CD4-positive, alpha-beta T cell treated with Interferon alpha-2 for 1 hour (primary cell): ENCODE results near the gene CYP11A1.
"Not testable (repeated sequence)": the region's sequence is repeated elsewhere in the genome, so short reads cannot be mapped to it uniquely, and the experiment has no call there.

Experiments
- DNase-seq, 2 donors: peaks; one replicate each; pipeline ENCODE4 v3.0.0-alpha.2; 2020 to 2022

CYP11A1 gene

DNA sequence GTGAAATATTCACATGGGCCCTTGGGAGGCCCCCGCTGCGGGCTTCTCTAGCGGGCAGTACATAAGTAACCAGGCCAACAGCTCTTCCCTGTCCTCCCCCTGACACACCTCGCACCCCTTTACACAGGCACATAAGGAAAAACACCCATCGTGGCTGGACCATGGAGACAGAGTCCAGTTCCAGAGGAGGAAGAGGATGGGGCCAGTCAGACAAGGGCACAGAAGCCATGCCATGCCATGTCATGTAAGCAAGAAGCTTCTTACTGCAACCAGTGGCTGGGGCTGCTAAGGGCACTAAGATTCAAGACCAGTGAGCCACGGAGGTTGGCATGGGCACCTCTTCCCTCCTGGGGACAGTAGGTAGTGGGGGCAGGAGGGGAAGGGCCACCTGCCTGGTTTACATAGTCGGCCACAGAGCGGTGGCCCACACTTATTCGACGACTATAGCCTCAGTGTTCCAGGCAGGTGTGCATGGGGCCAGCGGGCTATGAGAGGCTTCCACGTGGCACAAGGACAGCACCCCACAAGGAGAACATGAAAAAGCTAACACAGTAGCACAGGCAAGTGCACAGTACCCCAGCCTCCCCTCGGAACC is 5.7 kb upstream of the CYP11A1 start:
- DNase-seq, result no peak

DNA sequence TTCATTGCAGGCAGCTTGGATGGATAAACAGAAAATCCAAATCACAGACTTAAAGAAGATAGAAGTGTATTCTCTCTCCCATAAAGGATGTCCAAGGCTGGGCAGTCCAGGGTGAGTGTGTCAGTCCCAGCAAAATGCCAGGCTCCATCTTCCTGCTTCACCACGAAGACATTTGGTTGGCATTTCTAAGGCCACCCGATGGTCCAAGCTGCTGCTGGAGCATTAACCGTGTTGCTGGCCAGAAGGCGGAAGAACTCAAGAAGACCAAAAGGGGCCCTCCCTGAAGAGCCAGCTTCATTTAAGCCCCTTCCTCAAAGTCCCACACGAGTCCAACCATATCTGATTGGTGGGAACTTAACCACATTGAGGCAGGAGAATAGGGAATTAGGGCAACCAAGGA is 3.0 kb upstream of the CYP11A1 start:
- DNase-seq, result no peak

- no peak for DNase-seq
Observed at GRCh38 chr15:74369756-74370155, 2.3 kb upstream of the CYP11A1 start.

- DNase-seq, result no peak
Observed at GRCh38 chr15:74369084-74369745, 1.8 kb upstream of the CYP11A1 start.

DNA sequence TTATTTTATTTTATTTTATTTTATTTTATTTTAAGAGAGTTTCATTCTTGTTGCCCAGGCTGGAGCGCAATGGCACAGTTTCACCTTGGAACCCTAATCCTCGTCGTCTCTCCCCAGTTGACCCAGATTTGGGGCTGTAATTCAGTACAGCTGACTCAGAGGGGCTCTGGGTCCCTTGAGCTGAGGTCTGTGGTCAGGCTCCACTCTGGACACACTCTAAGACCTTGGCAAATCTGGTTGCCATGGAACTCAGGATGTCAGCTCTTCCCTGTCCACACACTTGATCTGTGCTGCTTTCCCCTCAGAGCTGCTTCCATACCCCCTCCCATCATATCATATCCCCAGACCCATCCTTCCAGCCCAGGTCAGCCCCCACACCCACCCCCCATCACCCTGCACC is 675 bp upstream of the CYP11A1 start:
- DNase-seq, result no peak

DNA sequence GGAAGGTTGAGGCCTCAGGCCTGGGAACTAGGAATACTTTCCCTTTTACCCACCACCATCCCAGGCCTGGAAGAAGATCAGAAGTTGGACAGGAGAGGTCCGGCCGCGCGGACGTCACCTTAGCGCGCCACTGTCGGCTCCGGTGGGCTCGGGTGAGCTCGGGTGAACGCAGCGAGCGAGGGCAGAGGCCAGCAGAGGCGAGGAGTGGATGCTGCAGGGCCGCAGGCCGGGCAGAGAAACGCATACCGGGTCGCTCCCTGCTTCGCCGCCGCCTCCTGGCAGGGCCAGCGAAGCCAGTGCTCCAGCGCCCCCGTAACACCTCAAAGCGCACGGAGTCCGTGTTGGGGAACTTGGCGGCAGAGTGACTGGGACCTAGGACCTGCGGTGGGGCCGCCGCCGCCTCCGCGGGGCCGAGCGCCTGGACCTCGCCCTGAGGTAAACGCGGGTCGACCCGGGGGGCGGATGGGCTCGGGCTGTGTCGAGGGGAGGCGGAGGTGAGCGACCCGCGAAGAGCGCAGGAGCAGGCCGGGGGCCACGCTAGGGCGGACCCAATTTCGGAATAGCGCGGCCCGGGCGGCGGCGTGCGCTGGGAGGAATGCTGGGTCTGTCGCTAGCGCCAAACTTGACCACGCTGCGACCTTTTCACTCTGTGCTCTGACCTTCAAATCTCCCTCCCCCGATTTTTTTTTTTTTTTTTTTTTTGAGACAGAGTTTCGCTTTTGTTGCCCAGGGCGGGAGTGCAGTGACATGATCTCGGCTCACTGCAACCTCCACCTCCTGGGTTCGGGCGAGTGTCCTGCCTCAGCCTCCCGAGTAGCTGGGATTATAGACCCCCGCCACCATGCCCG is 1.6 kb downstream of the CYP11A1 start:
- no peak for DNase-seq

DNA sequence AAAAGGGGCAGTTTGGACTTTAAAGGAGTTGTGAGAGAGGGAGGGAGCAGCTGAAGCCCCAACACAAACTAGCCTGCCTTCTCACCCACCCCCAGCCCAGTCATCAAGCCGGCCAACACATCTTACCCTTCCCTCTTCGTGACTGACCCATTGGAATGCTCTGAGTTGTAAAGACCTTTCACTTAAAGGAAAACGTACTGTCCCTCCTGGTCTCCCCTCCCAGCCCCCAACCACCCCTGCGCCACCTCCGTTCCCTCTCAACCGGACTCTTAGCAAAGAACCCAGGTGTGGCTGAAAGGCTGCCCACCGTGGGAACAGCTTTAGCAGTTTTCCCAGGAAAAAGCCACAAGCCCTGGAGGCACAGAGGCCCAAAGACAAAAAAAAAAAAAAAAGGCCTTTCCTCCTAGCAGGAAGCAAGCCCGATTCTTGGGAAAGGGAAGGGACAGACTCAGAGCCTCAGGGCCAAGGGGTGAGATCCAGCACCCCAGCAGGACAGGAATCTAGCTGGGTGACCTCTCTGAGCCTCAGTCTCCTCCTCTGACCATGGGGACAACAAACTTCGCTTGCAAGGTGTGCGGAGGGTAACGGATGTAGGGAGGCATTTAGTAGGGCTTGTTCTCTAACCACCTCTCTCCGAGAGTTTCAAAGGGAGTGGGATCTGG is 2.4 kb downstream of the CYP11A1 start:
- no peak for DNase-seq

DNA sequence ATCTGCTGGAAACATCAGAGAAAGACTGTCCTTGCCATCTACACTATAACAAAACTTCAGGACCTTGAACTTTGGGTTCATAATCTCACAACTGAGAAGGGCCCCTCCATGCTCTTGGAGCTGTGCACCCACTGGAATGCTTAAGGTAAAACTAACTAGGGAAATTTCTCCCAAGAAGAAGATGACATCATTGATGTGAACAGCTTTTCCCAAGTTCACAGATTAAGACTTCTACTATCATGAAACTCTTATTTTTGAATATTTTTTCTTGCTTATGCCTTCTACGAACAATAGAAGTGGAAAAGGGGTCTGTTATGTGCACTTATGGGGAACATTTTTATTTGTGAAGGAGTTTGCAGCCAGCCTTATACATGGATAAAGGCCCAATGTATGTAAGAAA is 5.0 kb downstream of the CYP11A1 start:
- no peak for DNase-seq

DNA sequence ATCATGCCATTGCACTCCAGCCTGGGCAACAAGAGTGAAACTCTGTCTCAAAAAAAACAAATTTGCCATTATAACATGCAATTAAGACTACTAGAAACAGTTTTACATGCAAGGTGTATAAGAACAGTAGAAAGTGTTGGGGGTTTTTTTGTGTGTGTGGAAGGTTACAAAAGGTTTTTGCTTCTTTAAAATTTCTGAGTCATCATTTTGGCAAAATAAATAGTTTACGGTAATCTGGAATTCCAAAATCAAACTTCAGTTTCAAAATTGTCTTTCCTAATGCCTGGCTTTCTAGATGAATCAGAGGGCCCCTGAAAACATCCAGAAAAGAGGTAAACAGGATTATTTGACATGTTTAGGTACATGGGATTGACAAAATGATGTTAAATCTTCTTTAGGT is 6.6 kb downstream of the CYP11A1 start:
- DNase-seq, result not testable (repeated sequence)

DNA sequence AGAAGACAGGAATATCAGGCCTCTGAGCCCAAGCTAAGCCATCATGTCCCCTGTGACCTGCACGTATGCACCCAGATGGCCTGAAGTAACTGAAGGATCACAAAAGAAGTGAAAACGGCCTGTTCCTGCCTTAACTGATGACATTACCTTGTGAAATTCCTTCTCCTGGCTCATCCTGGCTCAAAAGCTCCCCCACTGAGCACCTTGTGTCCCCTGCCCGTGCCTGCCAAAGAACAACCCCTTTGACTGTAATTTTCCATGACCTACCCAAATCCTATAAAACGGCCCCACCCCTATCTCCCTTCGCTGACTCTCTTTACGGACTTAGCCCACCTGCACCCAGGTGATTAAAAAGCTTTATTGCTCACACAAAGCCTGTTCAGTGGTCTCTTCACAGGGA is 8.1 kb downstream of the CYP11A1 start:
- not testable (repeated sequence) for DNase-seq

GRCh38 chr15:74357514-74357913 is 9.9 kb downstream of the CYP11A1 start:
- DNase-seq, result not testable (repeated sequence)

DNA sequence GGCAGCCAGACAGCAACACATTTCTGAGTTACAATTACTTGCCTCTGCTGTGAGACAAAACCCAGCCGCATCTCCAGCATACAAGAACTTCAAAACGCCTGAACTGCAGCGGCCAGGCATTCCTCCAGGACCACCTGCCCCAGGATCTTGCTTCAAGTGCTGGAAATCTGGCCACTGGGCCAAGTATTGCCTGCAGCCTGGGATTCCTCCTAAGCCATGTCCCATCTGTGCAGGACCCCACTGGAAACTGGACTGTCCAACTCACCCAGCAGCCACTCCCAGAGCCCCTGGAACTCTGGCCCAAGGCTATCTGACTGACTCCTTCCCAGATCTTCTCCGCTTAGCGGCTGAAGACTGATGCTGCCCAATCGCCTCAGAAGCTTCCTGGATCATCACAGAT is 11.4 kb downstream of the CYP11A1 start:
- DNase-seq, result not testable (repeated sequence)

- not testable (repeated sequence) for DNase-seq
Observed at GRCh38 chr15:74353992-74354391, 13.5 kb downstream of the CYP11A1 start.

- DNase-seq, result no peak
Observed at GRCh38 chr15:74352393-74352910, 15.0 kb downstream of the CYP11A1 start.

DNA sequence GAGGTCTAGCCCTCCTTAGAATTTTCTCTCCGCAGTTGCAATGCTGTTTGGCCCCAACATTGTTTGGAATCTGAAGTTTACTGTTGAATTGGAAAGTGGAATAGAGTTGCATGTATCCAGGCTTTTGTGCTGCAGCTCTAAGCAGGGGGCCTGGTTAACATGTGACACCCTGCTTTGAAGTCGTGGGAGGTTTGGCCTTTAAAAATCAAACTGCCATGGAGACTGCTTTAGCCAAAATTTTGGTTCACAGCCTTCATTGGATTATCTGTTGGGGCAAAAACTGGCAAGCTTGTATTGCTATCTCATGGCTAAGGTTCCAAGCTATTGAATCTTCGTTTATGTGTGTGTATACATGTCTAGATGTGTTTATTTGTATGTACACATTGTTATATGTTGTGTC is 15.8 kb downstream of the CYP11A1 start:
- DNase-seq, result no peak

- DNase-seq, result no peak
Observed at GRCh38 chr15:74350295-74351275, 16.9 kb downstream of the CYP11A1 start.

GRCh38 chr15:74349241-74349778 is 18.1 kb downstream of the CYP11A1 start:
- DNase-seq, result no peak

- DNase-seq, result no peak
Observed at GRCh38 chr15:74347757-74348250, 19.6 kb downstream of the CYP11A1 start.

GRCh38 chr15:74345051-74345450 is 22.4 kb downstream of the CYP11A1 start:
- no peak for DNase-seq

DNA sequence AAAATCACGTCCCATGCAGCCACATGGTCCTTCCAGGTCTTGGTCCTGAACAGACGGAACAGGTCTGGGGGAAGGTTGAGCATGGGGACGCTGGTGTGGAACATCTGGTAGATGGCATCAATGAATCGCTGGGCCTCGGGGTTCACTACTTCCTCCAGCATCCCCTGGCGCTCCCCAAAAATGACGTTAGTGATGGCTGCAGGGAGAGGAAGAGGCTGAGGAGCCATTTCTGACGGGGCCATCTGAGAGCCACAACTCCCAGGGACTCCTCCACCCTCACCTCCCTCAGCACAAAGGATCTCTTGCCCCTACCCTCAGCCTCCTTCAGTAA is 23.7 kb downstream of the CYP11A1 start:
- DNase-seq, result no peak

GRCh38 chr15:74343127-74343796 is 24.2 kb downstream of the CYP11A1 start:
- no peak for DNase-seq
